Stimulated activated CD4-positive, alpha-beta T cell treated with anti-CD3 and anti-CD28 coated beads, Interleukin-1b, Interleukin-23, amount 100 ng/mL, for 48 hours (primary cell): Measurements from ENCODE around the gene AK8.
A peak's percentile ranks its signal among the peaks of the same experiment; 100 is the strongest.

ENCODE experiments used
- DNase-seq: peaks from one replicate; pipeline ENCODE4 v3.0.0-alpha.2; 2020

Gene AK8

GRCh38 chr9:132877824-132878694 lies at the start of gene AK8:
AK8 (minus strand) TSS chr9:132878284; CDS start chr9:132878255, 29 bp downstream.
- peak; percentile 67 for DNase-seq

GRCh38 chr9:132927704-132928103 lies 49.6 kb upstream of the AK8 start:
- no peak for DNase-seq

GRCh38 chr9:132923346-132923902 lies 45.3 kb upstream of the AK8 start:
- no peak for DNase-seq

- no peak for DNase-seq
These were observed 41.7 kb upstream of the AK8 start for GRCh38 chr9:132919614-132920268.

- DNase-seq, result no peak
These were observed 36.8 kb upstream of the AK8 start for GRCh38 chr9:132914924-132915323.

- DNase-seq, result no peak
These were observed 34.0 kb upstream of the AK8 start for GRCh38 chr9:132912131-132912530.

- no peak for DNase-seq
These were observed 32.3 kb upstream of the AK8 start for GRCh38 chr9:132910376-132910775.

- DNase-seq, result no peak
These were observed 31.2 kb upstream of the AK8 start for GRCh38 chr9:132909311-132909710.

GRCh38 chr9:132908635-132909034 lies 30.6 kb upstream of the AK8 start:
- DNase-seq, result no peak

GRCh38 chr9:132905726-132906125 lies 27.6 kb upstream of the AK8 start:
- DNase-seq, result no peak

GRCh38 chr9:132903574-132904492 lies 25.7 kb upstream of the AK8 start:
- no peak for DNase-seq

GRCh38 chr9:132901858-132902831 lies 24.1 kb upstream of the AK8 start:
- peak; percentile 76 for DNase-seq

- no peak for DNase-seq
These were observed 20.0 kb upstream of the AK8 start for GRCh38 chr9:132898051-132898450.

- DNase-seq, result no peak
These were observed 18.8 kb upstream of the AK8 start for GRCh38 chr9:132896906-132897305.

GRCh38 chr9:132896264-132896663 lies 18.2 kb upstream of the AK8 start:
- DNase-seq, result no peak

- no peak for DNase-seq
These were observed 17.1 kb upstream of the AK8 start for GRCh38 chr9:132894862-132895835.

GRCh38 chr9:132894346-132894745 lies 16.3 kb upstream of the AK8 start:
- DNase-seq, result no peak

- DNase-seq, result no peak
These were observed 14.3 kb upstream of the AK8 start for GRCh38 chr9:132892400-132892799.

- DNase-seq, result no peak
These were observed 10.1 kb upstream of the AK8 start for GRCh38 chr9:132888151-132888550.
